Upper lobe of left lung (tissue), 4 donors: ENCODE results near the gene HOXC5.

Experiments
- EP300 ChIP-seq, 4 donors: sonication (generic); formaldehyde crosslinking; IDR thresholded peaks; one replicate each; pipeline ENCODE4 v1.5.1; 2017; ENCODE audit warnings: antibody characterized with exemption in 4 of 4, control low read depth in 2 of 4
- POLR2A ChIP-seq, 4 donors: fragments of 450-650 bp; IDR thresholded peaks; one replicate each; pipeline ENCODE4 v1.5.1; 2016 to 2017; ENCODE audit warnings: antibody characterized with exemption in 4 of 4, mild to moderate bottlenecking in 2 of 4
- POLR2AphosphoS5 ChIP-seq, 2 donors: sonication (generic); formaldehyde crosslinking; IDR thresholded peaks; one replicate each; pipeline ENCODE4 v1.5.1; 2017; ENCODE audit warnings: antibody characterized with exemption in 2 of 2
- TF ChIP-seq, protein P1 (sequence below), 6 experiments: fragments of 450-650 bp in 4 of 6; fragments of 200-600 bp in 2 of 6; sonication (generic) in 2 of 6; IDR thresholded peaks; one replicate each; pipeline ENCODE4 v1.5.1; 2016 to 2019; ENCODE audit warnings: antibody characterized with exemption in 6 of 6

DNA sequence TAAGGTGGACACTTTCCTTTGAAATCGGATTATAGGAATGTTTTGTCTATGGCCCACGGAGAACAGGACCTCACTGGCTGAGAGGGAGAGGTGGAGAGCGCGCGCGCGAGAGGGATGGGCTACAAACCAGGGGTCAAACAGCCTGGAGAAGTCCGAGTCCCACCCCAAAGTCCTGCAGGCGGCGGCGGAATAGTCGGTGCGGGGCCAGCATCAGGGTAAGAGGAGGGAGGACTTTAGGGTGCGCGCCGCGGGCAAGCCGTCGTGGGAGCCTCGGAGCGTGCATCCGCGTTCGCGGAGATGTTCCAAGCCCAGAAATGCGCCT is 27.4 kb upstream of the HOXC5 start:
- TF ChIP-seq POLR2A (IDR thresholded peaks at IDR 0.05) = no peak
- TF ChIP-seq, protein P1, sequence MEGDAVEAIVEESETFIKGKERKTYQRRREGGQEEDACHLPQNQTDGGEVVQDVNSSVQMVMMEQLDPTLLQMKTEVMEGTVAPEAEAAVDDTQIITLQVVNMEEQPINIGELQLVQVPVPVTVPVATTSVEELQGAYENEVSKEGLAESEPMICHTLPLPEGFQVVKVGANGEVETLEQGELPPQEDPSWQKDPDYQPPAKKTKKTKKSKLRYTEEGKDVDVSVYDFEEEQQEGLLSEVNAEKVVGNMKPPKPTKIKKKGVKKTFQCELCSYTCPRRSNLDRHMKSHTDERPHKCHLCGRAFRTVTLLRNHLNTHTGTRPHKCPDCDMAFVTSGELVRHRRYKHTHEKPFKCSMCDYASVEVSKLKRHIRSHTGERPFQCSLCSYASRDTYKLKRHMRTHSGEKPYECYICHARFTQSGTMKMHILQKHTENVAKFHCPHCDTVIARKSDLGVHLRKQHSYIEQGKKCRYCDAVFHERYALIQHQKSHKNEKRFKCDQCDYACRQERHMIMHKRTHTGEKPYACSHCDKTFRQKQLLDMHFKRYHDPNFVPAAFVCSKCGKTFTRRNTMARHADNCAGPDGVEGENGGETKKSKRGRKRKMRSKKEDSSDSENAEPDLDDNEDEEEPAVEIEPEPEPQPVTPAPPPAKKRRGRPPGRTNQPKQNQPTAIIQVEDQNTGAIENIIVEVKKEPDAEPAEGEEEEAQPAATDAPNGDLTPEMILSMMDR (IDR thresholded peaks at IDR 0.05) = no peak
- no peak for TF ChIP-seq POLR2AphosphoS5 (IDR thresholded peaks at IDR 0.05)
- TF ChIP-seq EP300 (IDR thresholded peaks at IDR 0.05) = no peak
